ENCODE results near the gene FOLR2.

FOLR2 gene

GRCh38 chr11:72267956-72268617 is 51.5 kb downstream of the FOLR2 start:
- DNase-seq (ENCODE audit: low read depth in 2 of 2), result no peak
